Measurements from ENCODE around the gene TSKU.

GRCh38 chr11:76736266-76736665, 46.9 kb upstream of the TSKU start:
- TF ChIP-seq CTCF (IDR thresholded peaks at IDR 0.05) (no peak), POLR2A (IDR thresholded peaks at IDR 0.05) (no peak)
